A549 (cell line): ENCODE measurements around the gene LAMP1. TPM values are rescaled to one million over a fixed set of nuclear protein-coding genes. Genes with fewer than 3 reads are reported as not detected.
A peak's percentile ranks its signal among the peaks of the same experiment; 100 is the strongest.

Experiments used
- ATAC-seq, 2 experiments: fragments of 200-7000 bp in 1 of 2; fragments of >200 bp in 1 of 2; cut with Nextera tagmentation in 1 of 2; cut with Tn5 transposase in 1 of 2; 3 replicates each; pipeline versions ENCODE4 v1.8.0 to v1.9.1; 2018 to 2020; ENCODE audit warnings: mild to moderate bottlenecking in 1 of 2, moderate library complexity in 1 of 2
- CTCF ChIA-PET: fragments of 300-600 bp; sonication (Branson Sonifier 250); formaldehyde crosslinking; extraction: SDS; loops from one replicate; lab custom pipeline; 2021; ENCODE audit warnings: antibody characterized with exemption, inconsistent platforms; lab: Yijun Ruan, JAX
- POLR2A ChIA-PET: fragments of 350-600 bp; formaldehyde crosslinking; extraction: SDS; loops from one replicate; lab custom pipeline; 2021; ENCODE audit warnings: antibody characterized with exemption, inconsistent platforms; lab: Yijun Ruan, JAX
- DNase-seq, 2 experiments: peaks; one replicate each; pipeline versions ENCODE4 v3.0.0 to v3.0.0-alpha.2; 2011 to 2016; ENCODE audit warnings: low read depth in 1 of 2, low spot score in 1 of 2
- FAIRE-seq: peaks from 2 replicates; lab custom pipeline; 2011; peaks lifted over from hg19 to GRCh38; lab: Jason Lieb, UNC
- H3K27ac ChIP-seq, 2 experiments: fragments of >200 bp; sonication (Bioruptor Twin); formaldehyde crosslinking; 3 replicates each; pipeline ENCODE4 v1.5.1; 2016 to 2017
- H3K4me1 ChIP-seq: fragments of >200 bp; sonication (Bioruptor Twin); formaldehyde crosslinking; 3 replicates; pipeline ENCODE4 v1.6.1; 2016
- H3K4me2 ChIP-seq: fragments of >200 bp; sonication (Bioruptor Twin); formaldehyde crosslinking; 3 replicates; pipeline ENCODE4 v1.6.1; 2016
- H3K4me3 ChIP-seq: fragments of >200 bp; sonication (Bioruptor Twin); formaldehyde crosslinking; 3 replicates; pipeline ENCODE4 v1.5.1; 2016
- H3K9me3 ChIP-seq: fragments of >200 bp; sonication (Bioruptor Twin); formaldehyde crosslinking; 3 replicates; pipeline ENCODE4 v1.6.1; 2016
- BCL3 ChIP-seq: fragments of >200 bp; sonication (Bioruptor Twin); formaldehyde crosslinking; IDR thresholded peaks from 3 replicates; pipeline ENCODE4 v1.6.1; 2016
- BHLHE40 ChIP-seq: IDR thresholded peaks from 2 replicates; pipeline ENCODE4 v1.6.1; 2012; ENCODE audit warnings: low read depth, low read length, inconsistent platforms
- CEBPB ChIP-seq, 2 experiments: fragments of >200 bp in 1 of 2; sonication (Bioruptor Twin) in 1 of 2; formaldehyde crosslinking in 1 of 2; IDR thresholded peaks; 2 replicates each; pipeline ENCODE4 v1.6.1; 2012 to 2016
- CHD2 ChIP-seq: fragments of 150-350 bp; IDR thresholded peaks from 2 replicates; pipeline ENCODE4 v1.6.1; 2014; ENCODE audit warnings: low read length; ENCODE audit not compliant: partially characterized antibody
- CHD4 ChIP-seq: fragments of 200-600 bp; sonication (generic); IDR thresholded peaks from 2 replicates; pipeline ENCODE4 v1.6.1; 2016; ENCODE audit warnings: antibody characterized with exemption, mild to moderate bottlenecking, borderline replicate concordance
- CTCF ChIP-seq: fragments of >200 bp; sonication (Bioruptor Twin); formaldehyde crosslinking; IDR thresholded peaks from 3 replicates; pipeline ENCODE4 v1.5.1; 2016
- E2F6 ChIP-seq: IDR thresholded peaks from 2 replicates; pipeline ENCODE4 v1.6.1; 2012; ENCODE audit warnings: low read depth, borderline replicate concordance
- EP300 ChIP-seq, 2 experiments: fragments of >200 bp; sonication (Bioruptor Twin); formaldehyde crosslinking; IDR thresholded peaks; 2 replicates in 1 of 2; 3 replicates in 1 of 2; pipeline ENCODE4 v1.6.1; 2016 to 2017
- FOSL2 ChIP-seq, 2 experiments: fragments of 450-650 bp in 1 of 2; fragments of >200 bp in 1 of 2; sonication (Bioruptor Twin) in 1 of 2; formaldehyde crosslinking; IDR thresholded peaks; 2 replicates each; pipeline versions ENCODE4 v1.5.0 to v1.6.1; 2016 to 2020; ENCODE audit warnings: mild to moderate bottlenecking in 1 of 2, moderate library complexity in 1 of 2
- FOXS1 ChIP-seq: fragments of 250-450 bp; sonication (Bioruptor Pico); IDR thresholded peaks from 2 replicates; pipeline ENCODE4 v1.5.0; 2020; ENCODE audit warnings: mild to moderate bottlenecking, moderate library complexity
- GATA3 ChIP-seq: IDR thresholded peaks from 2 replicates; pipeline ENCODE4 v1.6.1; 2012; ENCODE audit warnings: borderline replicate concordance
- HES2 ChIP-seq: fragments of >200 bp; sonication (Bioruptor Twin); formaldehyde crosslinking; IDR thresholded peaks from 2 replicates; pipeline ENCODE4 v1.6.1; 2016
- HMGXB4 ChIP-seq: fragments of 250-450 bp; sonication (Bioruptor Pico); IDR thresholded peaks from 2 replicates; pipeline ENCODE4 v1.5.0; 2021; ENCODE audit warnings: mild to moderate bottlenecking, moderate library complexity, borderline replicate concordance
- HOXB13 ChIP-seq: fragments of 250-450 bp; sonication (Bioruptor Pico); IDR thresholded peaks from 2 replicates; pipeline ENCODE4 v1.5.0; 2020; ENCODE audit warnings: low read depth, mild to moderate bottlenecking, moderate library complexity
- HOXB5 ChIP-seq: fragments of 250-450 bp; sonication (Bioruptor Pico); IDR thresholded peaks from 2 replicates; pipeline ENCODE4 v1.5.0; 2020; ENCODE audit warnings: mild to moderate bottlenecking, moderate library complexity
- JUN ChIP-seq, 2 experiments: fragments of >200 bp; sonication (Bioruptor Twin); formaldehyde crosslinking; IDR thresholded peaks; 2 replicates in 1 of 2; 3 replicates in 1 of 2; pipeline ENCODE4 v1.6.1; 2016 to 2017
- KDM1A ChIP-seq: fragments of 200-600 bp; sonication (generic); IDR thresholded peaks from 2 replicates; pipeline ENCODE4 v1.6.1; 2016; ENCODE audit warnings: low read depth, mild to moderate bottlenecking
- MAX ChIP-seq: IDR thresholded peaks from 2 replicates; pipeline ENCODE4 v1.6.1; 2012
- NFE2L2 ChIP-seq: fragments of 150-350 bp; conservative IDR thresholded peaks from 2 replicates; pipeline ENCODE4 v1.6.1; 2014; ENCODE audit warnings: low read length
- NPAS2 ChIP-seq: fragments of 250-450 bp; sonication (Bioruptor Pico); IDR thresholded peaks from 2 replicates; pipeline ENCODE4 v1.8.0; 2022; ENCODE audit warnings: mild to moderate bottlenecking, moderate library complexity, borderline replicate concordance
- PHF8 ChIP-seq: fragments of 200-600 bp; sonication (generic); IDR thresholded peaks from 2 replicates; pipeline ENCODE4 v1.6.1; 2016; ENCODE audit warnings: low read depth, mild to moderate bottlenecking, antibody characterized with exemption, moderate library complexity, borderline replicate concordance
- POLR2A ChIP-seq: IDR thresholded peaks from 2 replicates; pipeline ENCODE4 v1.6.1; 2012; ENCODE audit warnings: mild to moderate bottlenecking, low read length
- RAD21 ChIP-seq, 2 experiments: fragments of >200 bp in 1 of 2; sonication (Bioruptor Twin) in 1 of 2; formaldehyde crosslinking in 1 of 2; IDR thresholded peaks in 1 of 2; conservative IDR thresholded peaks in 1 of 2; 2 replicates in 1 of 2; 3 replicates in 1 of 2; pipeline ENCODE4 v1.6.1; 2012 to 2018; ENCODE audit warnings: inconsistent platforms in 1 of 2
- REST ChIP-seq: fragments of 200-600 bp; sonication (generic); IDR thresholded peaks from 2 replicates; pipeline ENCODE4 v1.6.1; 2016; ENCODE audit warnings: antibody characterized with exemption, mild to moderate bottlenecking, moderate library complexity
- RNF2 ChIP-seq: fragments of 200-600 bp; sonication (generic); IDR thresholded peaks from 2 replicates; pipeline ENCODE4 v1.6.1; 2016; ENCODE audit warnings: low read depth, mild to moderate bottlenecking, antibody characterized with exemption, moderate library complexity, borderline replicate concordance
- USF2 ChIP-seq: fragments of 450-650 bp; IDR thresholded peaks from 2 replicates; pipeline ENCODE4 v1.6.1; 2014; ENCODE audit warnings: antibody characterized with exemption
- ZFP36 ChIP-seq: fragments of 450-650 bp; IDR thresholded peaks from 2 replicates; pipeline ENCODE4 v1.6.1; 2014; ENCODE audit warnings: borderline replicate concordance; ENCODE audit not compliant: partially characterized antibody
- WGBS: methylation state at CpG from one replicate; pipeline ENCODE4 v1.1.6; 2017; ENCODE audit errors: missing lambda C conversion rate; 5-methylcytosine and 5-hydroxymethylcytosine counted together
- polyA minus RNA-seq: library from RNA; depleted of rRNA, polyadenylated mRNA; stranded (reverse); fragments of >200 nt; gene quantifications from 2 replicates; pipeline ENCODE4 v1.2.3, GENCODE V29; 2011; rRNA and poly(A)+ RNA removed
- polyA plus RNA-seq, 4 experiments: library from polyadenylated mRNA; depleted of rRNA in 3 of 4; stranded (reverse); fragments of >200 nt; fragmentation: RNase III in 1 of 4; extraction: RNeasy Plus Mini Kit Qiagen cat#74134 plus additional on column Dnase treatment in 1 of 4; gene quantifications; 2 replicates in 3 of 4; 3 replicates in 1 of 4; pipeline ENCODE4 v1.2.3, GENCODE V29; 2011 to 2017

Gene LAMP1
- polyA plus RNA-seq (2011; rRNA removed): 58.2 and 58.7 TPM in 2 replicates
- polyA plus RNA-seq (2012; cell fraction: cytosol; rRNA removed): 56.5 and 61.1 TPM in 2 replicates
- polyA plus RNA-seq (2012; cell fraction: nucleus; rRNA removed): 113 and 119 TPM in 2 replicates
- polyA plus RNA-seq (2017; fragmentation: RNase III; extraction: RNeasy Plus Mini Kit Qiagen cat#74134 plus additional on column Dnase treatment): 106 to 117 TPM (median 114 TPM) in 3 replicates
- 33.4 and 39.2 TPM in 2 replicates for polyA minus RNA-seq

GRCh38 chr13:113296823-113297369 lies at the start of gene LAMP1:
TSS of gene LAMP1 (plus strand) at chr13:113297239. CDS start at chr13:113297435, 196 bp downstream.
- Histone ChIP-seq H3K27ac (peak within 1 kb of the TSS; percentile 92 to 99), H3K4me1 (peaks cover 11% of the 10 kb centered on the region; the same call in 2 of the 3 replicates), H3K4me2 (peak within 1 kb of the TSS; percentile 91), H3K4me3 (peak within 1 kb of the TSS; percentile 97), H3K9me3 (no peaks in the 10 kb centered on the region)
- FAIRE-seq: no peak
- ATAC-seq: peak; percentile 84 to 87
- ChIA-PET POLR2A (interaction anchor here (1.4 kb wide), 1 partner anchor 87 kb away, joined by 10 read pairs; the partner anchor contains the start of genes CUL4A and PCID2), CTCF (no interaction called here)
- DNase-seq: peak; percentile 84 to 98
- WGBS: 2% methylated on average over 15 of the region's 74 CpGs
- TF ChIP-seq EP300 (IDR thresholded peaks at IDR 0.05): peak in 1 of 2 experiments; percentile 34; a peak in 2 of 5 replicates
- no peak for TF ChIP-seq ZFP36
- TF ChIP-seq RNF2: no peak; the same call in 1 of the 2 replicates
- TF ChIP-seq CTCF: no peak
- TF ChIP-seq NPAS2 (CRISPR knock-in tag): peak; percentile 99
- peak; percentile 96 for TF ChIP-seq CHD2
- TF ChIP-seq GATA3: peak; percentile 76
- no peak for TF ChIP-seq RAD21 (conservative IDR thresholded peaks at IDR 0.05 in 1 of 2, IDR thresholded peaks at IDR 0.05 in 1 of 2)
- peak; percentile 97 for TF ChIP-seq MAX
- TF ChIP-seq BCL3: peak; percentile 42; the same call in 1 of the 3 replicates
- peak; percentile 86 for TF ChIP-seq E2F6
- 0 out of 2 replicates have a peak, but pooled peaks have one; percentile 15 for TF ChIP-seq HOXB13 (CRISPR knock-in tag)
- TF ChIP-seq HOXB5 (CRISPR knock-in tag): peak; percentile 38; the same call in 1 of the 2 replicates
- no peak for TF ChIP-seq NFE2L2
- TF ChIP-seq FOSL2 (IDR thresholded peaks at IDR 0.05): no peak
- TF ChIP-seq FOSL2 (CRISPR knock-in tag; IDR thresholded peaks at IDR 0.05): peak; percentile 39
- TF ChIP-seq USF2: peak; percentile 100
- TF ChIP-seq JUN (IDR thresholded peaks at IDR 0.05): peak; percentile 71 to 84; a peak in 4 of 5 replicates
- TF ChIP-seq POLR2A: peak; percentile 33; the same call in 1 of the 2 replicates
- no peak for TF ChIP-seq FOXS1 (CRISPR knock-in tag)
- no peak for TF ChIP-seq HES2
- TF ChIP-seq CEBPB (IDR thresholded peaks at IDR 0.05): peak in 1 of 2 experiments; percentile 34; a peak in 1 of 4 replicates
- TF ChIP-seq BHLHE40: peak; percentile 95
- no peak for TF ChIP-seq HMGXB4
- TF ChIP-seq PHF8: peak; percentile 86; the same call in 1 of the 2 replicates
- peak; percentile 98 for TF ChIP-seq REST
- no peak for TF ChIP-seq CHD4
- no peak for TF ChIP-seq KDM1A
